Skin of body (tissue), 2 donors: ENCODE results near the gene FOXA1. TPM values are rescaled to one million over a fixed set of nuclear protein-coding genes. Genes with fewer than 3 reads are reported as not detected.

Source experiments
- DNase-seq: peaks from one replicate; lab custom pipeline; 2025; lab: John Stamatoyannopoulos, UW
- total RNA-seq: library from RNA; depleted of rRNA; stranded (reverse); fragments of >200 nt; gene quantifications from one replicate; pipeline ENCODE4 v1.2.3, GENCODE V29; 2014

Gene FOXA1
- total RNA-seq, 1 donor from 2014 or later, result 0.59 TPM

DNA sequence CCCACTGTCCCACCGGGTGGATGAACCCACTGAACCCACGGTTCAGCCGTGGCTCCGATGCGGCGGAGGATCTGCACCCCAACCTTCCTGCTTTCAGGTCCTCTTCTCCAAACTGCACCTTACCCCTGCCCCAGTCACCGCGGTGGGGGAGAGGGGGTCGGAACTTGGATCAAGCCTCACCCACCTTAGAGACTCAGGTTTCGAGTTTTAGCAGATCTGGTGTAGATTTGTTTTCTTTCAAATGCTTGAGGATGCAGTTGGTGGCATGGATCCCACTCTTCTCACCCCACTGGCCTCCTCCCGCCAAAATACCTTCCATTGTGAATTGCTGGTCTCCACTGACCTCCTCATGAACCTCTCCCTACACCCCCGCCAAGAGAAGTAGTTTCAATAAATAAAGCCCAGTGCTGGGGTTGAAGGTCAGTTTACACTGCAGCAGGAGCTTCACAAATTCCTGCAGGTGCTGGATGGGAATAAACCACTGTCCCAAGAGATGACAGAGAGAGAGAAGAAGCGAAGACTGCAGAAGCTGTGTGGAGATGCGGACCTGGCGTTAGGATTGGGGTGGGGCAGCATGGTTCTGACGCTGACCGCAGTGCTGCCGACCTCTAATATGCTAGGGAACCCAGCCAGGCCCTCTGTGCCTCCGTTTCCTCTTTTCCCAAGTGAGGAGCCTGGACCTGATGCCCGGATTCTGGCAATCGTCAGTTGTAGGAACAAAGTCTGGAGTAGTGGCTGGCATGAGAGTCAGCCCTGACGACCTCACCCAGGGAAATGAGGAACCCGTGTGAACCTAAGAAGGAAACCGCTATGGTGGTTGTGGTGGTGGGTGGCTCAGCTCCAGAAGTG is 7.8 kb upstream of the FOXA1 start:
- no peak for DNase-seq

- DNase-seq, result no peak
Measured at GRCh38 chr14:37601865-37602264, 6.8 kb upstream of the FOXA1 start.

- no peak for DNase-seq
Measured at GRCh38 chr14:37600880-37601741, 6.1 kb upstream of the FOXA1 start.

DNA sequence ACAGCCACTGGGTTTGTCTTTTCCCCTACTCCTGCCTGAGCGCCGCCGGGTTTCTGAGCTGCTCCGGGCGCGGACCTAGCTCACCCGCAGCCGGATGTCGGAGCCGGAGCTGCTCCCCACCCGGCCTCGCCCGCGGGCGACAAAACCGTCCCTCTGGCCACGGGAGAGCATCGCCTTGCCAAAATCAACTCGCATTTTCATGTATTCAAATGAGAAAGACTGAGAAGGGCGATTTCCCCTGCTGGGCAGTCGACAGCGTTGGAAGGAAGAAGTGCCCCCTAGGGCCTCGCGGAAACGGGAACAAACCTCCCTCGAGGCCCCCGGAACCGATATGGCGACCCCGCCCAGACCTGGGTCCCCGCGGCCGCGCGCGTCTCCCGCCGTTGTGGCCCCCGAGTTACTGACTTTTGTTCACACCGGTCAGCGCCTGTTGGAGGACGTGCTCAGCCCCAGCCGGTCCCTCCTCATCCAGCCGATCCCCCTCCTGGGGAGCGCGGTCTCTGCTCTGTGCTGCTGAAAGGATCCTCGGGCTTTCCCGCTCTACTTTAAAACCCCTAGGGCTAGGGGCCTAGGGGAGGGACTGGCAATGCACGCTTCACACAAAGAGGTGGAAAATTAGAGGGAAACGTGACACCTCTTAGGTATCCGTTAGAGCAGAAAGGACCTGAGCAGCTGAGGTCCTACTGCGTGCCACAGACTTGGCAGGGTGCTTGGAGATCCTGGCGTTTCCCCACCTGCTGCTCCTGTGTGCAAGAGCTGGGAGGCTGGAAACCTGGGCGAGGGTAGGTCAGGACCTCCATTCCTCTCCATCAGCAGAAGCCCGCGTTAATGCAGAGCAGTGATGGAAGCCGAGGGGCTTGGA is 4.7 kb upstream of the FOXA1 start:
- no peak for DNase-seq

DNA sequence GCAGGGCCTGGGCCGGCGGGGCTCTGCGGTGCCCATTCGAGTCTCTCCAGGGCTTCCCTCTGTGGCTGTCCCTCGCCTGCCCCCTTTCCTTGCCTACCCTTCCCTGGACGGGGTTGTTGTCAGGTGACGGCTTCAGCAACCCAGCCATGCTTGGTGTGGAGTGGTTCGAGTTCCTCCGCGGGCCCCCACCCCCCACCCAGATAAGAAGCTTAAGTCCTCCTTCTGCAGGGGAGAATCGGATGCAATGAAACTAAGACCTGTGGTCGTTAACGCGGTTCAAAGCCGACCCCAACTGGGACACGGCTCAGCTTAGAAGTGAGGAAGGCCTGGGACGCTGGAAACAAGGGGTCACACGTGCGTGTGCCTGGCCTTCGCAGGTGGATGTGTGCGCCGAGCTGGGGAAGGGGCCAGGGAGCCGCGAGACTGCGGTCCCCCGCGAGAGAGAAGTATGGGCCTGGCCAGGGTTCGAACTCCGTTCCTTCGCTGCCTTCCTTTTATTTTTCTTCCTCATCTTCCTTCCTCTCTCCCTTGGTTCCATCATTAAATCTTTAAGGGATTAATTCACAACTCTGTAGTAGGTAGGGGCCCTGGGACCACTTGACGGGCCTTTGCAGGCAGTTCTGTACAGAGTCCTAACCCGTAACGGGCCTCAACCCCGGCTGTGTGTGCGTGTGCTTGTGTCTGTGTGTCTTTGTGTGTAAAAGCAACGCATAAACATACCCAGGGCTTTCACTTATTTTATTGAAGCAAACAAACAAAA is 3.9 kb upstream of the FOXA1 start:
- DNase-seq, result no peak

DNA sequence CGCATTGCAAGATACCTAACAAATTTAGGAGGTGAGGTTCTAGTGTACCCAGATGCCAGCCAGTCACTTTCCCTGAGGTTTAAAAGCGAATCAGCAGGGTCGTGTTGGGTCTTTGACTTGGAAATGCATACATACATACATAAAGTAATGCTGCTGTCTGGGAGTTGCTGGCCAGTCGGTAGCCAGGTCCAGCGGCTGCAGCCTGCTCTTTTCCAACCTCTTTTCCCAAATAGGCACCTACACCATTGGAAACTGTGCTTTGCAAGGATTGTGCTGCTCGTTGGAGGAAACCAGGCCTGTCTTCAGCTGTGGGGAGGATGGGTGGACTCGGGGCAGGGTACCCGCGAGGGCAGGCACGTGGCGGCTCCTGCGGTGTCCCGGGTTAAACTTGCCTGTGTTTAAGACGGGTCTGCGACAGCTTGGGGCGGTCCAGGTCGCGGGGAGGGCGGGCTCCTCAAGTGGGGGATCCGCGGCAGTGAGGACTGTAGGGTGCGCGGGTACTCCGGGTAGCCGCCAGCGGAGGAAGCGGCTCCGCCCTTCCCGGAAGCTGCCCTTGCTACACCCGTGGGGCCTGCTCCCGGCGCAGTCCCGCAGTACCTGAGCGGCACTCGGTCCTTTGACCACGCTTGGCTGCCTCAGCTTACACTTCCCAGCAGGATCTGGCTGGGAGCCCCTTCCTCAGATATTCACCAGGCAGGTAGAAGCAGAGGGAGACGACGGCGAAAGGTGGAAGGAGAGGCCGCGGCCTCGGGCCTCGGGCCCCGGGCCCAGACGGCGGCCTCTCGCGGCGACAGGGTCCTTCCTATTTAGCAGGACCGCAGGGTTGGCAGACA is 3.1 kb upstream of the FOXA1 start:
- no peak for DNase-seq

GRCh38 chr14:37597538-37597913 is 2.5 kb upstream of the FOXA1 start:
- DNase-seq, result no peak

- DNase-seq, result no peak
Measured at GRCh38 chr14:37596790-37597472, 1.9 kb upstream of the FOXA1 start.

DNA sequence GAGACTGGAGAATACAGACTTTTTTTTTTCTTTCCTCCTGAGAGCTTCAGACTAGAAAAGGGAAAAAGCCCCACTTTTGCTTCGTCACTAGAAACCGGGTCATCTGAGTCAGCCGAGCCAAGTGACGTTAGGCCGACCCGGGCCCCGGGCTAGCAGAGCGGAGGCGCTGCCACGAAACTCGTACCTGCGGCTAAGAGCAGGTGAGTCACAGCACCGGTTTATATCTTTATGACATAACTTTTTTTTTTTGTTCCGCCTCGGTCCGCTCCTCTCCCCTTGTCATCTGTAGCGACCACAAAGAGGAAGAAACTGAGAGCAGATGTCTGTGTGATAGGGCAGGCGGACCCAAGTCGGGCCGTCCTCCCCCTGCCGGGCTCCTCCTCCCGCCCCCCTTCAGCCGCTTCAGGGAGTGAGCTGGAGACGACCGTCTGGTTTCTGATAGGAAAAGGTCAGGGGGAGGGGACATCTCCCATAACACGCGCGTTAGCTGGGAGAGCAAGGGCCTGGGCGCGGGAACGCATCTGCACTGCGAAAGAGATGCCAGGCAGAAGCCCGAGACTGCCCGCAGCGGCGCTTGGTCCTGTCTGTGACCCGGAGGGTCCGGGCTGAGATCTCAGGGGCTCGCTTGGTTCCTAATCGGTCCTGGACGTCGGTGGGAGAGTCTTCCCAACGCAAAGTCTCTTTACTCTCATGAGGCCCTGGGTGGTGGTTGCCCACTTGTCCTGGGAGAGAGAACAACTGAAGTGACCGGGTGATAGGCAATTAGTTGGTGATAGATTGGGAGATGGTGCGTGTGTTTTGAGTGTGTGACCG is 966 bp upstream of the FOXA1 start:
- DNase-seq, result no peak

DNA sequence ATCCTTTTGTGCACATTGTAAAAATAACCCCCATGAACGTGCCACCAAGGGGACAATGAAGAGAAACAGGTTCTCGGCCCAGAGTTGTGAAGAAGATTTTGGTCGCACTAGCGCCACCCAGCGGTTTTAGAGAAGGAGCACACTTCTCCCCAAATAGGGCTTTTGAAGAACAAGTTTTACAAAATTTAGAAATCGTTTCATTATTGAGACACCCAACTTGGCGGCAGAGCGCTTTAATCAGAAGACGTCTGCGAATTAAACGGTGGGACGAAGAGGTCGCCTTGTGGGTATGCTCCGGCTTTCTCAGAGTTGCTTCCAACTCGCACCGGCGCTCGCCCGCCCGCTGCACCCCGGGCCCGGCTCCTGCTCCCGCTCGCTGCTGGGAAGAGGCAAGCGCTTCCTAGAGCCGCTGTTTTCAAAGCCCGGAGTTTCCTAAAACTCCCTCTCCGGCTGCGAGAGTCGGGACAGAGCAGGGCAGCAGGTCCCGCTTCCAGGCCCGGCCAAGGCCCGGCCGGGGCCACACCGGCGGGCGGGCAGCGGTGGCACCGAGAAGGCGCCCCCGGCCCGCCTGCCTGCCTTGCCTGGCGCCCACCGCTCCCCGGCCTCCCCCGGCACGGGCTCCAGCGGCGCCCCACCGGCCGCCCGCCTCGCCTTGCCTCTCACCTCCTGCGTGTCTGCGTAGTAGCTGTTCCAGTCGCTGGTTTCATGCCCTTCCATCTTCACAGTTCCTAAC is 645 bp downstream of the FOXA1 start:
- peak; percentile 37 for DNase-seq

DNA sequence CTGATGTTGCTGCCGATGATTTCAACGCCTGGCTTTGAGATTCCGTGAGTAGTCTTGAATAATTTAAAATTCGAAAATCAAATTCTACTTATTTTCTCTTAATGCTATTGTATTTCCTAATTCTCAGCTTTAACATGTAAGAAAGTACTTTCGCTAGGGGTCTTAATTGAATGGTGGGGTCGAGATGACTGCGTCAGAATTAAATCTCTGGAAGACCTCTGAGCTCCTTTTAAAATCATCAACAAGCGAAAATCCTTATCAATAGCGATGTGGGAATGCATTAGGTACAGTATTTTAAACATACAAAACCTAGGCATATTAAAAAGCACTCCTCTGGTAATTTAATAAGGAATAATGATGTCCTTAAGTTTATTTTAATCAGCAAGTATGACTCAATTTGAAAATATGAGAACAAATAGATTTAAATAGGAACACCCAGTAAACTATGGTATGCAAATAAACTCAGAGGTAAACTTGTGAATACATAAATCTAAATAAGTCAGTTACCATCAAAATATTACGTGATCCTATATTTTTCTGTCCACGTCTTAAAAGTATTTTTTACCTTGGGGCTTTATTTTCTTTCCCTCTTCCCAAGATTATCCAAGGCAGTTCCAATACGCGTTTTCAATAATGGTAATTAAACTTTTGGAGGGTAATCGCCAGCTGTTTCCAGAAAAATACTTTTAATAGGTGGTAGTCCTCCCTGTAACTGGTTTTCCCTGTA is 1.4 kb downstream of the FOXA1 start:
- DNase-seq, result no peak

GRCh38 chr14:37592482-37593408 is 2.3 kb downstream of the FOXA1 start:
- DNase-seq, result no peak

DNA sequence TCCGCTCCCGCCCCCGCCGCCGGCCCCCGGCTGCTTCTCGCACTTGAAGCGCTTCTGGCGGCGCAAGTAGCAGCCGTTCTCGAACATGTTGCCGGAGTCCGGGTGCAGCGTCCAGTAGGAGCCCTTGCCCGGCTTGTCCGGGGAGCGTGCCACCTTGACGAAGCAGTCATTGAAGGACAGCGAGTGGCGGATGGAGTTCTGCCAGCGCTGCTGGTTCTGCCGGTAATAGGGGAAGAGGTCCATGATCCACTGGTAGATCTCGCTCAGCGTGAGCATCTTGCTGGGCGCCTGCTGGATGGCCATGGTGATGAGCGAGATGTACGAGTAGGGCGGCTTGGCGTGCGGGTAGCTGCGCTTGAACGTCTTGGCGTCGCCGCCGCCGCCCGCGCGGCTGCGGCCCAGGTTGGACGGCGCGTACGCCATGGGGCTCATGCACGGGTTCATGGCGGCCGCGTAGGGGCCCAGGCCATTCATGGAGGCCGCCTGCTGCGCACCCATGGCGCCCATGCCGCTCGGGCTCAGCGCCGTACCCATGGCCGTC is 3.0 kb downstream of the FOXA1 start:
- no peak for DNase-seq

DNA sequence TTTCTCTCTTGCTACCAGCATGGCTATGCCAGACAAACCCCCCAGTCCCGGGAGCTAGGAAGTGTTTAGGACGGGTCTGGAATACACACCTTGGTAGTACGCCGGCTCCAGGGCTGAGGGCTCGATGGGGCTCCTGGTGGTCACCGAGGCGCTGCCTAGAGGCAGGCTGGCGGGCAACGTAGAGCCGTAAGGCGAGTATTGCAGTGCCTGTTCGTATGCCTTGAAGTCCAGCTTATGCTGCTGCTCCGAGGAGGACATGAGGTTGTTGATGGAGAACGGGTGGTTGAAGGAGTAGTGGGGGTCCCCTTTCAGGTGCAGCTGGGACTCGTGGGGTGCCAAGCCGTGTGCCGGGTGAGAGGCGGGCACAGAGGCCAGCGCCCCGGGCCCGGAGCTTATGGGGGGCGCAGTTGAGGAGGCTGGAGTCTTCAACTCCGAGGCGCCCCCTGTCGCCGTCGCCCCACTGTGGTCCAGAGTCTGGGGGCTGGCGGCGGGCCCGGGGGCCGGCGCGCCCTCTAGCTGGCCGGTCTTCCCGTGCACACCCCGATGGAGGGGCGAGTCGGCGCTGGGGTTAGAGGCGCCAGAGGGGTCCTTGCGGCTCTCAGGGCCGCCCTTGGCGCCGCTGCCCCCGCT is 3.6 kb downstream of the FOXA1 start:
- DNase-seq, result no peak

- peak; percentile 13 for DNase-seq
Measured at GRCh38 chr14:37590428-37591139, 4.5 kb downstream of the FOXA1 start.
